K562 (cell line): ENCODE data around the gene IPP. TPM values are rescaled to one million over a fixed set of nuclear protein-coding genes. Genes with fewer than 3 reads are reported as not detected.

Source experiments
- ARNT ChIP-seq, 2 experiments: fragments of 450-650 bp; IDR thresholded peaks; 2 replicates each; pipeline ENCODE4 v1.6.1; 2016; ENCODE audit warnings: mild to moderate bottlenecking in 1 of 2
- BCL6 ChIP-seq: fragments of 250-450 bp; sonication (Bioruptor Pico); IDR thresholded peaks from 2 replicates; pipeline ENCODE4 v1.4.0; 2020
- CBFB ChIP-seq: sonication (generic); formaldehyde crosslinking; IDR thresholded peaks from 2 replicates; pipeline ENCODE4 v1.4.0; 2020; ENCODE audit warnings: mild to moderate bottlenecking, missing genetic modification reagents
- CREBBP ChIP-seq: IDR thresholded peaks from one replicate; pipeline ENCODE4 v1.6.1; 2012; ENCODE audit warnings: low read depth, mild to moderate bottlenecking, control low read depth, inconsistent platforms, low read length
- DNMT1 ChIP-seq: fragments of 450-650 bp; IDR thresholded peaks from 2 replicates; pipeline ENCODE4 v1.6.1; 2016; ENCODE audit warnings: antibody characterized with exemption, mild to moderate bottlenecking
- ELF1 ChIP-seq: fragments of 200-800 bp; sonication (Bioruptor generic); IDR thresholded peaks from 2 replicates; pipeline ENCODE4 v1.6.1; 2016; ENCODE audit warnings: missing genetic modification characterization, missing compliant biosample characterization
- JUNB ChIP-seq: fragments of 450-650 bp; formaldehyde crosslinking; conservative IDR thresholded peaks from 2 replicates; pipeline ENCODE4 v1.4.0; 2020; ENCODE audit warnings: mild to moderate bottlenecking
- MAFF ChIP-seq: IDR thresholded peaks from 2 replicates; pipeline ENCODE4 v1.6.1; 2012; ENCODE audit warnings: low read length, improper control_type of control experiment
- NELFE ChIP-seq: IDR thresholded peaks from 2 replicates; pipeline ENCODE4 v1.6.1; 2011; ENCODE audit warnings: mild to moderate bottlenecking; ENCODE audit not compliant: insufficient read depth, insufficient read length
- NFE2L1 ChIP-seq: fragments of 450-650 bp; IDR thresholded peaks from 2 replicates; pipeline ENCODE4 v1.6.1; 2016; ENCODE audit warnings: missing genetic modification characterization, low read depth, mild to moderate bottlenecking, missing compliant biosample characterization, moderate library complexity, borderline replicate concordance
- POLR3G ChIP-seq: IDR thresholded peaks from 2 replicates; pipeline ENCODE4 v1.6.1; 2011; ENCODE audit not compliant: insufficient read length, insufficient replicate concordance; ENCODE audit errors: extremely low read depth
- PRMT5 ChIP-seq: sonication (generic); formaldehyde crosslinking; IDR thresholded peaks from 2 replicates; pipeline ENCODE4 v1.5.0; 2020; ENCODE audit warnings: missing genetic modification reagents
- SREBF2 ChIP-seq: sonication (generic); formaldehyde crosslinking; IDR thresholded peaks from 2 replicates; pipeline ENCODE4 v1.4.0; 2020; ENCODE audit warnings: mild to moderate bottlenecking, missing genetic modification reagents
- ZNF197 ChIP-seq: fragments of 200-800 bp; sonication (Bioruptor generic); IDR thresholded peaks from 2 replicates; pipeline ENCODE4 v1.6.1; 2016; ENCODE audit warnings: low read depth, missing genetic modification characterization, missing compliant biosample characterization
- ZNF347 ChIP-seq: fragments of 450-650 bp; formaldehyde crosslinking; IDR thresholded peaks from 2 replicates; pipeline ENCODE4 v1.4.0; 2020; ENCODE audit warnings: low read depth, mild to moderate bottlenecking, moderate library complexity
- ZNF696 ChIP-seq: fragments of 250-450 bp; sonication (Bioruptor Pico); conservative IDR thresholded peaks from 2 replicates; pipeline ENCODE4 v1.4.0; 2020; ENCODE audit warnings: mild to moderate bottlenecking, moderate library complexity
- ZNF830 ChIP-seq: fragments of 250-450 bp; sonication (Bioruptor Pico); IDR thresholded peaks from 2 replicates; pipeline ENCODE4 v1.5.0; 2021; ENCODE audit warnings: mild to moderate bottlenecking
- polyA plus RNA-seq, 8 experiments: library from polyadenylated mRNA; depleted of rRNA in 4 of 8; stranded (reverse) in 5 of 8; unstranded in 3 of 8; fragments of >200 nt; fragmentation: Nextera tagmentation in 2 of 8; fragmentation: Illumina TruSeq in 1 of 8; extraction: Ambion mirVana in 2 of 8; extraction: Trizol in 1 of 8; gene quantifications; 2 replicates each; pipeline versions ENCODE4 v1.2.1 to v1.2.3, GENCODE V29; 2011 to 2014; ENCODE audit warnings: inconsistent platforms in 1 of 8, missing spikeins in 1 of 8
- total RNA-seq, 7 experiments: library from RNA; depleted of rRNA in 6 of 7; stranded (reverse); fragments of >200 nt in 6 of 7; fragmentation: Illumina TruSeq in 2 of 7; extraction: Trizol in 2 of 7; gene quantifications; 2 replicates each; pipeline versions ENCODE4 v1.2.1 to v1.2.3, GENCODE V29; 2011 to 2021; ENCODE audit warnings: low replicate concordance in 1 of 7
- TF ChIP-seq, protein P1 (sequence below): sonication (generic); formaldehyde crosslinking; IDR thresholded peaks from 2 replicates; pipeline ENCODE4 v1.8.1; 2023; ENCODE audit warnings: mild to moderate bottlenecking, missing genetic modification reagents
- TF ChIP-seq, protein P2 (sequence below): fragments of 250-450 bp; sonication (Bioruptor Pico); IDR thresholded peaks from 2 replicates; pipeline ENCODE4 v1.4.0; 2020
- TF ChIP-seq, protein P3 (sequence below): fragments of 250-450 bp; sonication (Bioruptor Pico); IDR thresholded peaks from 2 replicates; pipeline ENCODE4 v1.8.0; 2022; ENCODE audit warnings: inconsistent platforms

IPP gene
- total and polyA plus RNA-seq, 9 of the 15 experiments (the other 6 are each of a cell fraction or from before 2014, with no cell fraction given), result 6.9 to 15.1 (median 9.7) TPM

DNA sequence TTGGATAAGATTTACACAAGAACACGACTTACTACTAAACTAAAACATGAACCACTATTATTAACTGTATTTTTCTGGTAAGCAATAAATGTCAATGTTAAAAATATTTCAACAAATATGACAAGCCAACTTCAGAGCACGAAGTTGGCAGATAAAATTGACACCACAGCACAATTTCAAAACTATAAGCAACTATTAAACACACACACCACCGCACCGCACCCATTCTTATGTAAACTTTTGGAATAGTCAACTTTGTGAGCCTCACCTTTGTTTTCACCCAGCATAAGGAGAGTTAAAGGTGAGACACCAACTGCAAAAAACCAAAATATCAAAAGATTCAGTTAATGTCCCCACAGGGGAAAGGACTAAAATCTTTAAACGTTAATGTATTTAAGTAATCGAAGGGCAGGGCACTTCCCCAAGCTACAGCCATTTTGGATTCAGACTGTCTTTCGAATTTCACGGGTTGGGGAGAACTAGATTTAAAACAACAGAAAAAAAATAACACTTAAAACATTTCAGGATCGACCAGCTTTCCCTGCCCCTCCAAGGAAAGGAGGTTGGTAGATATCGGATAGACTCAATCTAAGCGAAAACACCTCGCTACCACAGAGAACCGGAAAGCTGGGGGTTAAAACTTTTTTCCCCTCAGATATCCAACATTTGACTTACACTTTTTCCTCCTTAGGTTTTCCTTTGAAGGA is 65.0 kb downstream of the IPP start (continued):
- TF ChIP-seq, protein P1, sequence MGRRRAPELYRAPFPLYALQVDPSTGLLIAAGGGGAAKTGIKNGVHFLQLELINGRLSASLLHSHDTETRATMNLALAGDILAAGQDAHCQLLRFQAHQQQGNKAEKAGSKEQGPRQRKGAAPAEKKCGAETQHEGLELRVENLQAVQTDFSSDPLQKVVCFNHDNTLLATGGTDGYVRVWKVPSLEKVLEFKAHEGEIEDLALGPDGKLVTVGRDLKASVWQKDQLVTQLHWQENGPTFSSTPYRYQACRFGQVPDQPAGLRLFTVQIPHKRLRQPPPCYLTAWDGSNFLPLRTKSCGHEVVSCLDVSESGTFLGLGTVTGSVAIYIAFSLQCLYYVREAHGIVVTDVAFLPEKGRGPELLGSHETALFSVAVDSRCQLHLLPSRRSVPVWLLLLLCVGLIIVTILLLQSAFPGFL (CRISPR knock-in tag), result no peak
- TF ChIP-seq MAFF, result 0 out of 2 replicates have a peak, but pooled peaks have one; percentile 26
- TF ChIP-seq POLR3G, result no peak
- no peak for TF ChIP-seq ZNF696
- TF ChIP-seq ELF1, result 0 out of 2 replicates have a peak, but pooled peaks have one; percentile 37
- no peak for TF ChIP-seq NELFE
- TF ChIP-seq CREBBP, result no peak
- no peak for TF ChIP-seq SREBF2 (CRISPR knock-in tag)
- TF ChIP-seq ZNF197 (CRISPR knock-in tag), result no peak
- 0 out of 4 replicates have a peak, but pooled peaks of 1 of the 2 experiments have one; percentile 18 for TF ChIP-seq ARNT (IDR thresholded peaks at IDR 0.05)
- TF ChIP-seq, protein P2, sequence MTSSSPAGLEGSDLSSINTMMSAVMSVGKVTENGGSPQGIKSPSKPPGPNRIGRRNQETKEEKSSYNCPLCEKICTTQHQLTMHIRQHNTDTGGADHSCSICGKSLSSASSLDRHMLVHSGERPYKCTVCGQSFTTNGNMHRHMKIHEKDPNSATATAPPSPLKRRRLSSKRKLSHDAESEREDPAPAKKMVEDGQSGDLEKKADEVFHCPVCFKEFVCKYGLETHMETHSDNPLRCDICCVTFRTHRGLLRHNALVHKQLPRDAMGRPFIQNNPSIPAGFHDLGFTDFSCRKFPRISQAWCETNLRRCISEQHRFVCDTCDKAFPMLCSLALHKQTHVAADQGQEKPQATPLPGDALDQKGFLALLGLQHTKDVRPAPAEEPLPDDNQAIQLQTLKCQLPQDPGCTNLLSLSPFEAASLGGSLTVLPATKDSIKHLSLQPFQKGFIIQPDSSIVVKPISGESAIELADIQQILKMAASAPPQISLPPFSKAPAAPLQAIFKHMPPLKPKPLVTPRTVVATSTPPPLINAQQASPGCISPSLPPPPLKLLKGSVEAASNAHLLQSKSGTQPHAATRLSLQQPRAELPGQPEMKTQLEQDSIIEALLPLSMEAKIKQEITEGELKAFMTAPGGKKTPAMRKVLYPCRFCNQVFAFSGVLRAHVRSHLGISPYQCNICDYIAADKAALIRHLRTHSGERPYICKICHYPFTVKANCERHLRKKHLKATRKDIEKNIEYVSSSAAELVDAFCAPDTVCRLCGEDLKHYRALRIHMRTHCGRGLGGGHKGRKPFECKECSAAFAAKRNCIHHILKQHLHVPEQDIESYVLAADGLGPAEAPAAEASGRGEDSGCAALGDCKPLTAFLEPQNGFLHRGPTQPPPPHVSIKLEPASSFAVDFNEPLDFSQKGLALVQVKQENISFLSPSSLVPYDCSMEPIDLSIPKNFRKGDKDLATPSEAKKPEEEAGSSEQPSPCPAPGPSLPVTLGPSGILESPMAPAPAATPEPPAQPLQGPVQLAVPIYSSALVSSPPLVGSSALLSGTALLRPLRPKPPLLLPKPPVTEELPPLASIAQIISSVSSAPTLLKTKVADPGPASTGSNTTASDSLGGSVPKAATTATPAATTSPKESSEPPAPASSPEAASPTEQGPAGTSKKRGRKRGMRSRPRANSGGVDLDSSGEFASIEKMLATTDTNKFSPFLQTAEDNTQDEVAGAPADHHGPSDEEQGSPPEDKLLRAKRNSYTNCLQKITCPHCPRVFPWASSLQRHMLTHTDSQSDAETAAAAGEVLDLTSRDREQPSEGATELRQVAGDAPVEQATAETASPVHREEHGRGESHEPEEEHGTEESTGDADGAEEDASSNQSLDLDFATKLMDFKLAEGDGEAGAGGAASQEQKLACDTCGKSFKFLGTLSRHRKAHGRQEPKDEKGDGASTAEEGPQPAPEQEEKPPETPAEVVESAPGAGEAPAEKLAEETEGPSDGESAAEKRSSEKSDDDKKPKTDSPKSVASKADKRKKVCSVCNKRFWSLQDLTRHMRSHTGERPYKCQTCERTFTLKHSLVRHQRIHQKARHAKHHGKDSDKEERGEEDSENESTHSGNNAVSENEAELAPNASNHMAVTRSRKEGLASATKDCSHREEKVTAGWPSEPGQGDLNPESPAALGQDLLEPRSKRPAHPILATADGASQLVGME (CRISPR knock-in tag), result no peak
- TF ChIP-seq PRMT5, result no peak
- 0 out of 2 replicates have a peak, but pooled peaks have one; percentile 20 for TF ChIP-seq DNMT1
- no peak for TF ChIP-seq ZNF830 (CRISPR knock-in tag)
- no peak for TF ChIP-seq BCL6
- TF ChIP-seq, protein P3, sequence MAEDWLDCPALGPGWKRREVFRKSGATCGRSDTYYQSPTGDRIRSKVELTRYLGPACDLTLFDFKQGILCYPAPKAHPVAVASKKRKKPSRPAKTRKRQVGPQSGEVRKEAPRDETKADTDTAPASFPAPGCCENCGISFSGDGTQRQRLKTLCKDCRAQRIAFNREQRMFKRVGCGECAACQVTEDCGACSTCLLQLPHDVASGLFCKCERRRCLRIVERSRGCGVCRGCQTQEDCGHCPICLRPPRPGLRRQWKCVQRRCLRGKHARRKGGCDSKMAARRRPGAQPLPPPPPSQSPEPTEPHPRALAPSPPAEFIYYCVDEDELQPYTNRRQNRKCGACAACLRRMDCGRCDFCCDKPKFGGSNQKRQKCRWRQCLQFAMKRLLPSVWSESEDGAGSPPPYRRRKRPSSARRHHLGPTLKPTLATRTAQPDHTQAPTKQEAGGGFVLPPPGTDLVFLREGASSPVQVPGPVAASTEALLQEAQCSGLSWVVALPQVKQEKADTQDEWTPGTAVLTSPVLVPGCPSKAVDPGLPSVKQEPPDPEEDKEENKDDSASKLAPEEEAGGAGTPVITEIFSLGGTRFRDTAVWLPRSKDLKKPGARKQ (CRISPR knock-in tag), result no peak
- TF ChIP-seq NFE2L1 (tag), result no peak
- TF ChIP-seq CBFB (CRISPR knock-in tag), result no peak
- no peak for TF ChIP-seq ZNF347 (CRISPR knock-in tag)
- TF ChIP-seq JUNB (CRISPR knock-in tag), result no peak
